AG04449 (cell line): Measurements from ENCODE around the gene VPS54.
"Not testable (repeated sequence)": the region's sequence is repeated elsewhere in the genome, so short reads cannot be mapped to it uniquely, and the experiment has no call there.

Experiments used
- CTCF ChIA-PET: fragments of 350-600 bp; formaldehyde crosslinking; extraction: SDS; loops from one replicate; lab custom pipeline; 2021; ENCODE audit warnings: antibody characterized with exemption; lab: Yijun Ruan, JAX
- POLR2A ChIA-PET: fragments of 400-600, 350-600 bp; formaldehyde crosslinking; extraction: SDS; loops from one replicate; lab custom pipeline; 2020; ENCODE audit warnings: antibody characterized with exemption, inconsistent platforms; lab: Yijun Ruan, JAX
- DNase-seq: peaks from one replicate; pipeline ENCODE4 v3.0.0-alpha.2; 2010; ENCODE audit warnings: low read depth, low spot score
- H3K4me3 ChIP-seq: 2 replicates; pipeline ENCODE4 v1.5.1; 2011; ENCODE audit warnings: low read depth, mild to moderate bottlenecking, control low read depth, low read length
- TF ChIP-seq, protein P1 (sequence below): IDR thresholded peaks from one replicate; pipeline ENCODE4 v1.5.1; 2011; ENCODE audit warnings: mild to moderate bottlenecking, moderate library complexity, low read length, control low read depth, inconsistent platforms; ENCODE audit not compliant: insufficient read depth; ENCODE audit errors: missing control alignments

VPS54 gene

DNA sequence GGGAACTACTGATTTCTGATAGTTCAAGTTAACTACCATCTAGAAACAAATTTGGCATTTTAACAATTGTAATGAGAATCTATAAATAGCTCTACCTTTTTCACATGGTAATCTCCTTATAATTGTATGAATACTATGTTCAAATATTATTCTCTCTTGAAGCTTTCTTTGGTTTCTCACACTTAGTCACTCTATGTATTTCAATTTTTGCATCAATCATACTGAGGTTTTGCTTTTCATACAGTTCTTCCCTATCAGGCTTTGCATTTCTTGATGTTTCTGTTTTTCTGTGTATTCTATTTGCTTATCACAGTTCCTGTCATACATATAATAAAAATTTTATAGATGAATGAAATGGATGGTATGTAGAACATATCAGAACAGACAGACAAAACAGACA is 16.0 kb downstream of the VPS54 start:
- POLR2A ChIA-PET = no interaction called here
- TF ChIP-seq, protein P1, sequence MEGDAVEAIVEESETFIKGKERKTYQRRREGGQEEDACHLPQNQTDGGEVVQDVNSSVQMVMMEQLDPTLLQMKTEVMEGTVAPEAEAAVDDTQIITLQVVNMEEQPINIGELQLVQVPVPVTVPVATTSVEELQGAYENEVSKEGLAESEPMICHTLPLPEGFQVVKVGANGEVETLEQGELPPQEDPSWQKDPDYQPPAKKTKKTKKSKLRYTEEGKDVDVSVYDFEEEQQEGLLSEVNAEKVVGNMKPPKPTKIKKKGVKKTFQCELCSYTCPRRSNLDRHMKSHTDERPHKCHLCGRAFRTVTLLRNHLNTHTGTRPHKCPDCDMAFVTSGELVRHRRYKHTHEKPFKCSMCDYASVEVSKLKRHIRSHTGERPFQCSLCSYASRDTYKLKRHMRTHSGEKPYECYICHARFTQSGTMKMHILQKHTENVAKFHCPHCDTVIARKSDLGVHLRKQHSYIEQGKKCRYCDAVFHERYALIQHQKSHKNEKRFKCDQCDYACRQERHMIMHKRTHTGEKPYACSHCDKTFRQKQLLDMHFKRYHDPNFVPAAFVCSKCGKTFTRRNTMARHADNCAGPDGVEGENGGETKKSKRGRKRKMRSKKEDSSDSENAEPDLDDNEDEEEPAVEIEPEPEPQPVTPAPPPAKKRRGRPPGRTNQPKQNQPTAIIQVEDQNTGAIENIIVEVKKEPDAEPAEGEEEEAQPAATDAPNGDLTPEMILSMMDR = no peak
- CTCF ChIA-PET = interaction anchor here (0.9 kb wide), 1 partner anchor 328 kb away, joined by 3 read pairs; no protein-coding TSS in a partner anchor

DNA sequence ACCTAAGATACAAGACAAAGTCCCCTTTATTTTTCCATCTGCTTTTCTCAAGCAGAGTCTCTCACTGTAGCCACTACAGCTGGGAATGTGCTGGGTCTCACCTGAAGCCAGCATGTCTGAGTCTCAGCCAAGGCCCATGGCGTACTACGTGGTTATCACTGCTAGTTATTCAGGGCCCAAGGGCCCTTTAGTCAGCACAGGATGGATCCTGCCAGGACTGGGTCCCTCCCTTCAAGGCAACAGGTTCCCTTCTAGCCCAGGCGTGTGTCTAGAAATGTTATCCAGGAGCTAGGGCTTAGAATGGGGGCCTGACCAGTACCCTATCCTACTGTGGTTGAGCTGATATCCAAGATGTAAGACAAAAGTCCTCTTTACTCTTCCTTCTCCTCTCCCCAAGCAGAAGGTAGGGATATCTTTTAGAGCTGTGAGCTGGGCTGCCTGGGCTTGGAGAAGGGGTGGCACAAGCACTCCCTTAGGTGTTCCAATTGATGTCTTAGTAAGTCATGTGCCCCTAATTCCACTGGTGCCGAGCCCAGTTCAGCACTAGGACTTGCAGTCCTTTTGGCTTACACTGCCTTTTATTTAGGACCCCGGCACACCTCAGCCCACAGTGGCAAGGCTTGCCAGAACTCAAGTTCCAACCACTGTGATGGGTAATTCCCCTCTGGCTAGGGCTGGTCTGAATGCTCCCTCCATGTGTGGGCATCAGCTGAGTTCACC is 17.7 kb downstream of the VPS54 start:
- TF ChIP-seq, protein P1 = no peak
- no peak for DNase-seq
- no peak overlapping the region for H3K4me3 ChIP-seq
- POLR2A ChIA-PET = no interaction called here
- CTCF ChIA-PET = no interaction called here

More for the DNA sequence above, 16.0 kb downstream of the VPS54 start:
- no peak overlapping the region for H3K4me3 ChIP-seq
- DNase-seq = no peak

DNA sequence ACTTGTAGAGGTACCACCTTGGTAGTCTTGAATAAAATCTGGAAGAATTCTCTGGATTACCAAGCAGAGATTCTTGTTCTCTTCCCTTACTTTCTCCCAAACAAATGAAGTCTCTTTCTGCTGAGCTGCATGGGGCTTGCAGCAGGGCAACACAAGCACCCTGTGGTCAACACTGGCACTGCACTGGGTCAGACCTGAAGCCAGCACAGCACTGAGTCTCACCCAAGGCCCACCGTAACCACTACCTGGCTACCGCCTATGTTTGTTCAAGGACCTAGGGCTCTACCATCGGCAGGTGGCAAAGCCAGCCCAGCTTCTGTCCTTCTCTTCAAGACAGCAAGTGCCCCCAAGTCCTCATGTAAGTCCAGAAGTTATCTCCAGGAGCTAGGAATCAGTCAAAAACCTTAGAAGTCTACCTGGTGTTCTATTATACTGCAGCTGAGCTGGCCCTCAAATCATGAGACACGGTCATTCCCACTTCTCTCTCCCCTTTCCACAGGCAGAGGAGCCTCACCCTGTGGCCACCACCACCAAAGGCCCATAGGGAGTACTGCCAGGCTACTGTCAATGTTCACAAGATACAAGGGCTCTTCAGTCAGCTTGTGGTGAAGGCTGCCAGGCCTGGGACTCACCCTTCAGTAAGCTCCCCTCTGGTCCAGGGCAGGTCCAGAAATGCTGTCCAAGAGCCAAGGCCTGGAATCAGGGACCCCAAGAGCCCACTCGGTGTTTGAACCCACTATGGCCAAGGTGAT is 18.4 kb downstream of the VPS54 start:
- no peak overlapping the region for H3K4me3 ChIP-seq
- ChIA-PET POLR2A (no interaction called here), CTCF (no interaction called here)
- TF ChIP-seq, protein P1 = no peak
- DNase-seq = no peak

DNA sequence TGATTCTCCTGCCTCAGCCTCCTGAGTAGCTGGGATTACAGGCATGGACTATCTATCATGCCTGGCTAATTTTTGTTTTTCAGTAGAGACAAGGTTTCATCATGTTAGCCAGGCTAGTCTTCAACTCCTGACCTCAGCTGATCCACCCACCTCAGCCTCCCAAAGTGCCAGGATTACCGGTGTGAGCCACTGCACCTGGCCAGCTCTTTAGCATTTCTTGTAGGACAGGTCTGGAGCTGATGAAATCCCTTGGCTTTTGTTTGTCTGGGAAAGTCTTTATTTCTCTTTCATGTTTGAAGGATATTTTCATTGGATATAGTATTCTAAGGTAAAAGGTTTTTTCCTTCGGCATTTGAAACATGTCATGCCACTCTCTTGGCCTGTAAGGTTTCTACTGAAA is 20.2 kb downstream of the VPS54 start:
- no peak for DNase-seq
- POLR2A ChIA-PET = no interaction called here
- TF ChIP-seq, protein P1 = no peak
- CTCF ChIA-PET = no interaction called here
- no peak overlapping the region for H3K4me3 ChIP-seq

DNA sequence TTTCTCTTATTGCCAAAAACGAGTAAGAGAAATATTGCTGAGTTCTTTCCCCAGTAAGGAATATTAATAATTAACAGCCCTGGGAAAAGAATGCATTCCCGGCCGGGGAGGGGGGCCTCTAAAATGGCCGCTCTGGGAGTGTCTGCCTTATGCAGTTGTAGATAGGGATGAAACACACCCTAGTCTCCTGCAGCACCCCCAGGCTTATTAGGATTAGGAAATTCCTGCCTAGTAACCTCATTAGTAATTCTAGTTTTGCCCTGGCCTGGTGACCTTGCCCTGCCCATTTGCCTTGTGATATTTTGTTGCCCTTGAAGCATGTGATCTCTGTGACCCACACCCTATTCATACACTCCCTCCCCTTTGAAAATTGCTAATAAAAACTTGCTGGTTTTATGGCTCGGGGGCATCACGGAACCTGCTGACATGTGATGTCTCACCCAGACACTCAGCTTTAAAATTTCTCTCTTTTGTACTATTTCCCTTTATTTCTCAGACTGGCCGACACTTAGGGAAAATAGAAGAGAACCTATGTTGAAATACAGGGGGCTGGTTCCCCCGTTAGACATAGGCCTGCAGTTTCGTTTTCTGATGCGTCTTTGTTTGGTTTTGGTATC is 22.5 kb downstream of the VPS54 start:
- DNase-seq, CTCF ChIA-PET, H3K4me3 ChIP-seq, POLR2A ChIA-PET: not testable (repeated sequence)

DNA sequence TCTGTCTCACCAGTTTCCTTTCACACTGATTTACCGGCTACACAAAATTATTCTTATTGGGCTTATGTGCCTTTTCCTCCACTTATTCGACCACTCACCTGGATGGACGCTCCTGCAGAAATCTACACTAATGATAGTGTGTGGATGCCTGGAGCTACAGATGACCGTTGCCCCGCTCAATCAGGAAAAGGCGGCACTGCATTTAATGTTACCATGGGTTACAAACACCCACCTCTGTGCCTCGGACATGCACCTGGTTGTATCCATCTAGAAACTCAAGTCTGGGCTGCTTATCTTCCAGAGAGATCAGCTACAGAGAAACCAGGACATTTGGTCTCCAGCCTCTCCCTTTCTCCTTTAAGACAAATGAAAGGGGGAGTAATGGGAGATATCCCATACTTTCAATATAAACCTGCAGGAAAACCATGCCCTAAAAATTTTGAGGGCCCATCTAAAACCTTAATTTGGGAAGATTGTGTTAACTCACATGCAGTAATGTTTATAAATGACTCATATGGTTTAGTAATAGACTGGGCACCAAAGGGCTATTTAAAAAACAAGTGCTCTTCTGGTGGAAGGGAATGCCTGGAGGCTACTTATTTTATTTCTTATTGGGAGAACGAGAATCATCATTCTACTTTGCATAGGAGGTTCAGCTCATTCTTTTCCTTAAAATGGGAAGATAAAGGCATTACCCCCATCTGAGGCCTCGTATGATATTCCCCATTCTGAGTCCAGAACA is 24.7 kb downstream of the VPS54 start:
- H3K4me3 ChIP-seq, CTCF ChIA-PET, DNase-seq, POLR2A ChIA-PET: not testable (repeated sequence)

DNA sequence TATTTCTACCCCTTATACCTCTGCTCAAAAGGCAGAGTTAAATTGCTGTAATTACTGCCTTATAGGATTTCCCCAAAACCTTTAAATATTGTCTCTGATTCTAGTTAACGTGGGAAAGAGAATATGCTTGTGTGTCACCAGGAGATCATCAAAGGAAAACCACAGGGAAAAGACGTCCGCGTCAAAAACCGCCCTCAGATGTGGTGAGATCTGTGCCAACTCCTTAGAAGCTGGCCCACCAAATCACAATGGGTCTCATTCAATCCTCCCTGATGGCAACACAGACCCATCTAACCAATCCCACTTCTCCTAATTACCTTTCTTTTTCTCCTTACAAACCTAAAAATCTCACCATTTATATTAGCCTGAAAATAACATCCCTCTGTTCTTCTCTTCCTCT is 25.4 kb downstream of the VPS54 start:
- POLR2A ChIA-PET = no interaction called here
- CTCF ChIA-PET = no interaction called here
- no peak for DNase-seq
- TF ChIP-seq, protein P1 = no peak
- H3K4me3 ChIP-seq = no peak overlapping the region

DNA sequence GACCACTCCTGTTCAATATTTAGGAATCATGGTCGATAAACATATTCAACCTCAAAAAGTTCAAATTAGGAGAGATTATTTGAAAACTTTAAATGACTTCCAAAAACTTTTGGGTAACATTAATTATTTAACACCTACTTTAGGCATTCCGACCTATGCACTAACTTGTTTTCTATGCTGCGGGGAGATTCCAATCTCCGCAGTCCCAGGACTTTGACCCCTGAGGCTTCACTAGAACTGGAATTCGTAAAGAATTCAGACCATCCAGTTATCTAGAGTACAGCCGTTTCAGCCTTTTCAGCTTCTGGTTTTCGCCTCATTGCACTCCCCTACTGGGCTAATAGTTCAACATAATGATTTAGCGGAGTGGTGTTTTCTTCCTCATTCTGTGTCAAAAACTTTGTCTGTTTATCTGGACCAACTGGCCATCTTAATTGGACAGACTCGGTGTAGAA is 26.1 kb downstream of the VPS54 start:
- H3K4me3 ChIP-seq, CTCF ChIA-PET, DNase-seq, POLR2A ChIA-PET: not testable (repeated sequence)
